ENCODE data around the gene PDE6G.

DNA sequence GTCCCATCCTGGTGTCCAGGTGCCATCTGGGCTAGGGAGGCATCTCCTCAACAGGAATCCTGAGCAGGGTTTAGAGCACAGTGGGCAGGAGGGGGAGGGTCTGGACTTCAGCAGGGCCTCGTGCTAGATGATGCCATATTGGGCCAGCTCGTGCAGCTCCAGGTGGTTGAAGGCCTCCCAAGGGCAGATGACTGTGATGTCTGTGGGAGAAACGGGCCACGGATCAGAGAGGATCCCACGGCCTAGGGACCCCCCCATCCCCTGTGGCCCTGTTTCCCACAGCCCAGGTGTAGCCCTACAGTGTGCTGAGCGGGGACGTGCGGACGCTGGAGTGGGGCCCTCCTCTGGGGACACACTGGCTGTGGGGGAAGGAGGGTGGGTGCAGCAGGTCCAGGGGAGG is 5.4 kb downstream of the PDE6G start:
- TF ChIP-seq EZH2 (IDR thresholded peaks at IDR 0.05; ENCODE audit: borderline replicate concordance, insufficient read depth, low read depth, low read length, poor library complexity, severe bottlenecking): no peak
- TF ChIP-seq, protein P1, sequence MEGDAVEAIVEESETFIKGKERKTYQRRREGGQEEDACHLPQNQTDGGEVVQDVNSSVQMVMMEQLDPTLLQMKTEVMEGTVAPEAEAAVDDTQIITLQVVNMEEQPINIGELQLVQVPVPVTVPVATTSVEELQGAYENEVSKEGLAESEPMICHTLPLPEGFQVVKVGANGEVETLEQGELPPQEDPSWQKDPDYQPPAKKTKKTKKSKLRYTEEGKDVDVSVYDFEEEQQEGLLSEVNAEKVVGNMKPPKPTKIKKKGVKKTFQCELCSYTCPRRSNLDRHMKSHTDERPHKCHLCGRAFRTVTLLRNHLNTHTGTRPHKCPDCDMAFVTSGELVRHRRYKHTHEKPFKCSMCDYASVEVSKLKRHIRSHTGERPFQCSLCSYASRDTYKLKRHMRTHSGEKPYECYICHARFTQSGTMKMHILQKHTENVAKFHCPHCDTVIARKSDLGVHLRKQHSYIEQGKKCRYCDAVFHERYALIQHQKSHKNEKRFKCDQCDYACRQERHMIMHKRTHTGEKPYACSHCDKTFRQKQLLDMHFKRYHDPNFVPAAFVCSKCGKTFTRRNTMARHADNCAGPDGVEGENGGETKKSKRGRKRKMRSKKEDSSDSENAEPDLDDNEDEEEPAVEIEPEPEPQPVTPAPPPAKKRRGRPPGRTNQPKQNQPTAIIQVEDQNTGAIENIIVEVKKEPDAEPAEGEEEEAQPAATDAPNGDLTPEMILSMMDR (IDR thresholded peaks at IDR 0.05): no peak
